Right lobe of liver (tissue), 6 donors: ENCODE data around the gene PIAS3. TPM values are rescaled to one million over a fixed set of nuclear protein-coding genes. Genes with fewer than 3 reads are reported as not detected.

Experiments
- ATAC-seq, 4 donors: fragments of 200-7000 bp; cut with Tn5 transposase; one replicate each; pipeline ENCODE4 v1.9.1; 2020; ENCODE audit warnings: mild to moderate bottlenecking in 4 of 4, moderate library complexity in 4 of 4
- DNase-seq, 3 donors: peaks; one replicate each; pipeline ENCODE4 v3.0.0-alpha.2; 2020
- H3K27ac ChIP-seq, 3 donors: fragments of 200-600 bp; one replicate each; pipeline ENCODE4 v1.8.0; 2022
- H3K27me3 ChIP-seq, 2 donors: fragments of 200-600 bp; one replicate each; pipeline ENCODE4 v1.8.0; 2022
- H3K36me3 ChIP-seq, 4 donors: fragments of 200-600 bp; sonication (generic) in 1 of 4; one replicate each; pipeline versions ENCODE4 v1.5.1 to v1.8.0; 2017 to 2022; ENCODE audit warnings: control low read depth in 1 of 4
- H3K4me1 ChIP-seq, 4 donors: fragments of 200-600 bp; sonication (generic) in 1 of 4; one replicate each; pipeline versions ENCODE4 v1.5.1 to v1.8.0; 2017 to 2022; ENCODE audit warnings: control low read depth in 1 of 4
- H3K4me3 ChIP-seq, 3 donors: fragments of 200-600 bp; one replicate each; pipeline ENCODE4 v1.8.0; 2022
- H3K9me3 ChIP-seq, 4 donors: fragments of 200-600 bp; sonication (generic) in 1 of 4; one replicate each; pipeline versions ENCODE4 v1.5.1 to v1.8.0; 2017 to 2022; ENCODE audit warnings: control low read depth in 1 of 4
- CTCF ChIP-seq, 4 donors: fragments of 200-600 bp in 3 of 4; fragments of 450-650 bp in 1 of 4; IDR thresholded peaks; one replicate each; pipeline versions ENCODE4 v1.5.1 to v1.8.0; 2016 to 2022; ENCODE audit warnings: antibody characterized with exemption in 4 of 4, mild to moderate bottlenecking in 2 of 4
- POLR2A ChIP-seq: fragments of 450-650 bp; IDR thresholded peaks from one replicate; pipeline ENCODE4 v1.6.1; 2017; ENCODE audit warnings: antibody characterized with exemption, mild to moderate bottlenecking
- WGBS: methylation state at CpG from one replicate; pipeline ENCODE4 v1.1.6; 2018; ENCODE audit warnings: low coverage, low lambda C conversion rate; ENCODE audit not compliant: insufficient coverage; ENCODE audit errors: missing lambda C conversion rate; 5-methylcytosine and 5-hydroxymethylcytosine counted together
- intact Hi-C, 2 donors: fragments of 100-400 bp; cut with DNase I; formaldehyde crosslinking; loops; one replicate each; pipeline versions ENCODE4 v1.11.2 to v1.14.1; 2022
- total RNA-seq, 6 experiments: library from RNA; depleted of rRNA in 2 of 6; stranded (reverse); fragments of >200 nt in 2 of 6; fragmentation: NEBNext Ultra II Directional in 3 of 6; extraction: Animal tissue kit (Norgen Biotek cat#: 25700) in 3 of 6; gene quantifications; one replicate each; pipeline versions ENCODE4 v1.1.0 to v1.2.4, GENCODE V29; 2016 to 2023
- donor health status: DM: no; HTN: yes; CAD: no.
- donor health status: DM: no; HTN: no; CAD: no.
- donor health status: DM: no; HTN: no; CAD: no.
- donor health status: DM: no; HTN: yes; CAD: no.
- donor health status: DM: no; HTN: yes; CAD: no.

PIAS3 gene
- total RNA-seq, 6 experiments from 2014 or later, result 5.5 to 8.9 (median 6.7) TPM

- no peaks in the 10 kb centered on the region for H3K4me1 ChIP-seq
- TF ChIP-seq POLR2A, result no peak
- no peak for TF ChIP-seq CTCF (IDR thresholded peaks at IDR 0.05)
- 82% methylated on average over 7 of the region's 7 CpGs for WGBS
Measured at GRCh38 chr1:145806844-145807243, 52.0 kb downstream of the PIAS3 start.

GRCh38 chr1:145806408-145806807, 52.5 kb downstream of the PIAS3 start:
- WGBS, result 94% methylated on average over 3 of the region's 4 CpGs
- Histone ChIP-seq H3K36me3 (no peaks in the 10 kb centered on the region), H3K27me3 (no peaks in the 10 kb centered on the region), H3K4me1 (no peaks in the 10 kb centered on the region), H3K27ac (no peak overlapping the region), H3K9me3 (no peaks in the 10 kb centered on the region), H3K4me3 (no peak overlapping the region)
- TF ChIP-seq CTCF (IDR thresholded peaks at IDR 0.05), result no peak
- no peak for TF ChIP-seq POLR2A
- intact Hi-C loops, result no loop called here
- ATAC-seq (no peak), DNase-seq (no peak)

More at GRCh38 chr1:145806844-145807243, 52.0 kb downstream of the PIAS3 start:
- intact Hi-C loops, result no loop called here
- Histone ChIP-seq H3K27ac (no peak overlapping the region), H3K27me3 (no peaks in the 10 kb centered on the region), H3K9me3 (no peaks in the 10 kb centered on the region), H3K4me3 (no peak overlapping the region), H3K36me3 (no peaks in the 10 kb centered on the region)
- no peak for DNase-seq
- ATAC-seq, result no peak

- Histone ChIP-seq H3K4me1 (no peaks in the 10 kb centered on the region), H3K27ac (no peak overlapping the region), H3K9me3 (no peaks in the 10 kb centered on the region), H3K27me3 (no peaks in the 10 kb centered on the region), H3K36me3 (no peaks in the 10 kb centered on the region), H3K4me3 (no peak overlapping the region)
- no peak for TF ChIP-seq CTCF (IDR thresholded peaks at IDR 0.05)
- TF ChIP-seq POLR2A, result no peak
- 100% methylated on average over 1 of the region's 1 CpG for WGBS
- DNase-seq (no peak), ATAC-seq (no peak)
- intact Hi-C loops, result no loop called here
Measured at GRCh38 chr1:145805057-145805456, 53.8 kb downstream of the PIAS3 start.

- Histone ChIP-seq H3K27ac (no peak overlapping the region), H3K4me3 (no peak overlapping the region), H3K9me3 (no peaks in the 10 kb centered on the region), H3K27me3 (no peaks in the 10 kb centered on the region), H3K36me3 (no peaks in the 10 kb centered on the region), H3K4me1 (no peaks in the 10 kb centered on the region)
- no peak for ATAC-seq
- WGBS, result 67% methylated on average over 1 of the region's 3 CpGs
- no peak for DNase-seq
- intact Hi-C loops, result no loop called here
- no peak for TF ChIP-seq CTCF (IDR thresholded peaks at IDR 0.05)
- no peak for TF ChIP-seq POLR2A
Measured at GRCh38 chr1:145804235-145805045, 54.4 kb downstream of the PIAS3 start.
